GM23338 (cell line): Measurements from ENCODE around the gene CFAP100.

Experiments
- EZH2 ChIP-seq: fragments of 200-600 bp; sonication (generic); IDR thresholded peaks from one replicate; pipeline ENCODE4 v1.8.0; 2017; ENCODE audit warnings: antibody characterized with exemption, mild to moderate bottlenecking, low read depth; ENCODE audit not compliant: unreplicated experiment
- STAT1 ChIP-seq: IDR thresholded peaks from one replicate; pipeline ENCODE4 v1.6.1; 2016; ENCODE audit warnings: antibody characterized with exemption; ENCODE audit not compliant: unreplicated experiment
- TF ChIP-seq, protein P1 (sequence below), 2 experiments: fragments of 200-600 bp in 1 of 2; sonication (generic) in 1 of 2; conservative IDR thresholded peaks; 2 replicates each; pipeline versions ENCODE4 v1.5.1 to v1.6.1; 2016 to 2017; ENCODE audit warnings: antibody characterized with exemption in 2 of 2, low read depth in 2 of 2, mild to moderate bottlenecking in 2 of 2, moderate library complexity in 1 of 2

DNA sequence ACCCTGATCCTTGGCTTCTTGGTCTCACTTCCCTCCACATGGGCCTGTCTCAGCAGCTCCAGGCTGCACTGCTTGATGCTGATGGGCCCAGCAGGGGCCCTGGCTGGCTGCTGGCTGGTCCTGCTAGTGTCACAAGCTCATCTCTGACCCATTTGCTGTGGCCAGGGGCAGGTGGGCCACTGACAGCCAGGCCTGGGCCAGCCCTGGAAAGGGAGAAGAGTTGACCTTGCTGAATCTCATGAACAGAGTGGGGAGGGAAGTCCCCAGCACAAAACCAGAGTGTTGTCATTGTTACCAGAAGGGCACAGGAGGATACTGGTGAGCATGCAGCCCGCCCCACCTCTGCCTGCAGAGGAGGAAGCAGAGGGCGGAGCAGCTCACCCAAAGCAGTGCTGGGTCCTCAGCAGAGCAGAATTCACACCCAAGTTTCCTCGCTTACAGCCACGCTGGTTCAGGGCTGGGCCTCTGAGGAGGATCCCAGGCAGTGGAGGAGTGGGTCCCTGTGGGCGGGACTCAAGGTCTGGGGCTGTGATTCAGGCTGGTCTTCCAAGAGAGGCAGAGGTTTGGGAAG lies 29.9 kb upstream of the CFAP100 start:
- TF ChIP-seq, protein P1, sequence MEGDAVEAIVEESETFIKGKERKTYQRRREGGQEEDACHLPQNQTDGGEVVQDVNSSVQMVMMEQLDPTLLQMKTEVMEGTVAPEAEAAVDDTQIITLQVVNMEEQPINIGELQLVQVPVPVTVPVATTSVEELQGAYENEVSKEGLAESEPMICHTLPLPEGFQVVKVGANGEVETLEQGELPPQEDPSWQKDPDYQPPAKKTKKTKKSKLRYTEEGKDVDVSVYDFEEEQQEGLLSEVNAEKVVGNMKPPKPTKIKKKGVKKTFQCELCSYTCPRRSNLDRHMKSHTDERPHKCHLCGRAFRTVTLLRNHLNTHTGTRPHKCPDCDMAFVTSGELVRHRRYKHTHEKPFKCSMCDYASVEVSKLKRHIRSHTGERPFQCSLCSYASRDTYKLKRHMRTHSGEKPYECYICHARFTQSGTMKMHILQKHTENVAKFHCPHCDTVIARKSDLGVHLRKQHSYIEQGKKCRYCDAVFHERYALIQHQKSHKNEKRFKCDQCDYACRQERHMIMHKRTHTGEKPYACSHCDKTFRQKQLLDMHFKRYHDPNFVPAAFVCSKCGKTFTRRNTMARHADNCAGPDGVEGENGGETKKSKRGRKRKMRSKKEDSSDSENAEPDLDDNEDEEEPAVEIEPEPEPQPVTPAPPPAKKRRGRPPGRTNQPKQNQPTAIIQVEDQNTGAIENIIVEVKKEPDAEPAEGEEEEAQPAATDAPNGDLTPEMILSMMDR (conservative IDR thresholded peaks at IDR 0.05; ENCODE audit: low read depth in 2 of 2): no peak
- TF ChIP-seq EZH2 (no peak), STAT1 (no peak)
